K562 (cell line): ENCODE data around the gene KCNN3. TPM values are rescaled to one million over a fixed set of nuclear protein-coding genes. Genes with fewer than 3 reads are reported as not detected.

Experiments
- ATAC-seq: fragments of 200-7000 bp; cut with Tn5 transposase; 3 replicates; pipeline ENCODE4 v1.9.1; 2020; ENCODE audit warnings: moderate library complexity
- BruUV-seq: library from RNA; stranded (reverse); fragments of 400-500 nt; replicated peaks from 2 replicates; lab custom pipeline; 2021; lab: Mats Ljungman, UMichigan
- CTCF ChIA-PET: fragments of 300-600 bp; formaldehyde crosslinking; extraction: SDS; loops from one replicate; lab custom pipeline; 2021; ENCODE audit warnings: low intra/inter-chr PET ratio; lab: Yijun Ruan, JAX
- POLR2A ChIA-PET: fragments of 300-600, 350-650 bp; sonication (Branson Sonifier 250); formaldehyde crosslinking; extraction: SDS; loops from one replicate; lab custom pipeline; 2021; ENCODE audit warnings: antibody characterized with exemption, inconsistent platforms; lab: Yijun Ruan, JAX
- DNase-seq, 4 experiments: peaks; one replicate each; pipeline versions ENCODE4 v3.0.0 to v3.0.0-alpha.2; 2011 to 2018; ENCODE audit warnings: low spot score in 3 of 4, mixed read lengths in 3 of 4; ENCODE audit errors: extremely low read depth in 1 of 4
- FAIRE-seq: peaks from 2 replicates; lab custom pipeline; 2011; peaks lifted over from hg19 to GRCh38; lab: Jason Lieb, UNC
- H2AFZ ChIP-seq: 2 replicates; pipeline ENCODE4 v1.6.0; 2011; ENCODE audit warnings: low read depth, low read length, control low read depth, inconsistent platforms
- H3K27ac ChIP-seq: fragments of 200-600 bp; 3 replicates; pipeline ENCODE4 v1.8.0; 2011; ENCODE audit warnings: low read depth, mild to moderate bottlenecking, control low read depth, inconsistent platforms, low read length, moderate library complexity, mixed read lengths; ENCODE audit errors: extremely low read depth
- H3K27me3 ChIP-seq, 2 experiments: fragments of 300-600 bp in 1 of 2; 2 replicates in 1 of 2; 3 replicates in 1 of 2; pipeline versions ENCODE4 v1.6.0 to v1.8.0; 2011; ENCODE audit warnings: inconsistent platforms in 2 of 2, low read length in 2 of 2, mild to moderate bottlenecking in 1 of 2, mixed read lengths in 1 of 2, moderate library complexity in 1 of 2; ENCODE audit not compliant: control insufficient read depth in 2 of 2, insufficient read depth in 2 of 2
- H3K36me3 ChIP-seq: fragments of 300-600 bp; 3 replicates; pipeline ENCODE4 v1.8.0; 2011; ENCODE audit warnings: mild to moderate bottlenecking, low read length, inconsistent platforms; ENCODE audit not compliant: control insufficient read depth, insufficient read depth
- H3K4me1 ChIP-seq, 2 experiments: fragments of 200-600 bp in 1 of 2; replicated peaks in 1 of 2; 2 replicates in 1 of 2; 3 replicates in 1 of 2; pipeline versions ENCODE4 v1.5.1 to v1.8.0; 2011; ENCODE audit warnings: inconsistent platforms in 2 of 2, low read length in 2 of 2, mild to moderate bottlenecking in 1 of 2, mixed read lengths in 1 of 2, moderate library complexity in 1 of 2; ENCODE audit not compliant: control insufficient read depth in 2 of 2, insufficient read depth in 2 of 2
- H3K4me2 ChIP-seq: 2 replicates; pipeline ENCODE4 v1.6.1; 2011; ENCODE audit warnings: low read length, control low read depth, inconsistent platforms, mixed read lengths; ENCODE audit not compliant: insufficient read depth
- H3K4me3 ChIP-seq: fragments of 200-600 bp; sonication (generic), shearing (Covaris generic); 2 replicates; pipeline ENCODE4 v1.5.1; 2016; ENCODE audit warnings: control low read depth, inconsistent platforms
- H3K79me2 ChIP-seq: fragments of 200-600 bp; 3 replicates; pipeline ENCODE4 v1.8.0; 2011; ENCODE audit warnings: low read length, inconsistent platforms; ENCODE audit not compliant: control insufficient read depth, insufficient read depth
- H3K9ac ChIP-seq, 2 experiments: 2 replicates each; pipeline versions ENCODE4 v1.6.0 to v1.6.1; 2011; ENCODE audit warnings: low read depth in 2 of 2, low read length in 2 of 2, control low read depth in 1 of 2, inconsistent platforms in 1 of 2, mild to moderate bottlenecking in 1 of 2, mixed read lengths in 1 of 2; ENCODE audit not compliant: insufficient read depth in 1 of 2
- H3K9me1 ChIP-seq: one replicate; pipeline ENCODE4 v1.6.0; 2011; ENCODE audit warnings: inconsistent platforms, mild to moderate bottlenecking, low read length, moderate library complexity; ENCODE audit not compliant: control insufficient read depth, insufficient read depth
- H3K9me3 ChIP-seq: replicated peaks from 2 replicates; pipeline ENCODE4 v1.5.1; 2011; ENCODE audit warnings: low read depth, low read length, inconsistent platforms; ENCODE audit not compliant: control insufficient read depth, insufficient read depth
- H4K20me1 ChIP-seq: replicated peaks from 2 replicates; pipeline ENCODE4 v1.6.1; 2011; ENCODE audit warnings: low read length, inconsistent platforms, mixed read lengths; ENCODE audit not compliant: control insufficient read depth, insufficient read depth
- CCNT2 ChIP-seq: IDR thresholded peaks from 2 replicates; pipeline ENCODE4 v1.6.1; 2011; ENCODE audit warnings: borderline replicate concordance, low read depth, mild to moderate bottlenecking, moderate library complexity, mixed read lengths, low read length; ENCODE audit not compliant: insufficient read length; ENCODE audit errors: extremely low read depth
- ERF ChIP-seq: fragments of 450-650 bp; formaldehyde crosslinking; IDR thresholded peaks from 2 replicates; pipeline ENCODE4 v1.4.0; 2020; ENCODE audit warnings: mild to moderate bottlenecking, mixed read lengths
- FIP1L1 ChIP-seq: fragments of 200-400 bp; formaldehyde crosslinking; IDR thresholded peaks from 2 replicates; pipeline ENCODE4 v1.6.1; 2018; ENCODE audit warnings: mild to moderate bottlenecking, low read depth, low read length; ENCODE audit not compliant: poor library complexity, severe bottlenecking
- MCM3 ChIP-seq: fragments of 450-650 bp; IDR thresholded peaks from 2 replicates; pipeline ENCODE4 v1.6.1; 2016
- NR1H2 ChIP-seq: sonication (generic); formaldehyde crosslinking; IDR thresholded peaks from 2 replicates; pipeline ENCODE4 v1.4.0; 2020; ENCODE audit warnings: mild to moderate bottlenecking, missing genetic modification reagents
- RFX7 ChIP-seq: fragments of 250-450 bp; sonication (Bioruptor Pico); IDR thresholded peaks from 2 replicates; pipeline ENCODE4 v1.5.1; 2021; ENCODE audit warnings: mild to moderate bottlenecking
- SNIP1 ChIP-seq: fragments of 450-650 bp; IDR thresholded peaks from 2 replicates; pipeline ENCODE4 v1.7.1; 2017; ENCODE audit warnings: low read depth, mild to moderate bottlenecking
- TEAD4 ChIP-seq, 2 experiments: sonication (generic) in 1 of 2; formaldehyde crosslinking in 1 of 2; IDR thresholded peaks; 2 replicates each; pipeline versions ENCODE4 v1.6.1 to v1.8.0; 2012 to 2022; ENCODE audit warnings: borderline replicate concordance in 1 of 2, inconsistent platforms in 1 of 2, low read length in 1 of 2, mild to moderate bottlenecking in 1 of 2, missing genetic modification reagents in 1 of 2
- ZNF212 ChIP-seq: fragments of 450-650 bp; formaldehyde crosslinking; IDR thresholded peaks from 2 replicates; pipeline ENCODE4 v1.4.0; 2020; ENCODE audit warnings: mild to moderate bottlenecking
- ZNF354B ChIP-seq: fragments of 250-450 bp; sonication (Bioruptor Pico); IDR thresholded peaks from 2 replicates; pipeline ENCODE4 v1.4.0; 2020
- WGBS: fragments of 100-300 bp; shearing (Covaris generic); methylation state at CpG from one replicate; pipeline ENCODE4 v1.1.6; 2016; ENCODE audit warnings: low coverage, mixed read lengths; ENCODE audit not compliant: insufficient coverage; ENCODE audit errors: missing lambda C conversion rate; 5-methylcytosine and 5-hydroxymethylcytosine counted together
- in situ Hi-C: fragments of 300-500 bp; cut with MboI; formaldehyde crosslinking; loops from 4 replicates; pipeline ENCODE4 v1.15.0; 2018; ENCODE audit warnings: inconsistent platforms, mixed read lengths
- intact Hi-C: fragments of 100-400 bp; cut with micrococcal nuclease; formaldehyde crosslinking; loops from 2 replicates; pipeline ENCODE4 v1.14.2; 2022
- polyA plus RNA-seq, 8 experiments: library from polyadenylated mRNA; depleted of rRNA in 4 of 8; stranded (reverse) in 5 of 8; unstranded in 3 of 8; fragments of >200 nt; fragmentation: Nextera tagmentation in 2 of 8; fragmentation: Illumina TruSeq in 1 of 8; extraction: Ambion mirVana in 2 of 8; extraction: Trizol in 1 of 8; gene quantifications; 2 replicates each; pipeline versions ENCODE4 v1.2.1 to v1.2.3, GENCODE V29; 2011 to 2014; ENCODE audit warnings: inconsistent platforms in 1 of 8, missing spikeins in 1 of 8
- total RNA-seq, 7 experiments: library from RNA; depleted of rRNA in 6 of 7; stranded (reverse); fragments of >200 nt in 6 of 7; fragmentation: Illumina TruSeq in 2 of 7; extraction: Trizol in 2 of 7; gene quantifications; 2 replicates each; pipeline versions ENCODE4 v1.2.1 to v1.2.3, GENCODE V29; 2011 to 2021; ENCODE audit warnings: low replicate concordance in 1 of 7
- TF ChIP-seq, protein P1 (sequence below), 2 experiments: fragments of 450-650 bp; conservative IDR thresholded peaks; 2 replicates each; pipeline ENCODE4 v1.6.1; 2017; ENCODE audit warnings: mild to moderate bottlenecking in 2 of 2, moderate library complexity in 2 of 2
- TF ChIP-seq, protein P2 (sequence below): IDR thresholded peaks from 2 replicates; pipeline ENCODE4 v1.6.1; 2011; ENCODE audit not compliant: insufficient read length; ENCODE audit errors: extremely low read depth
- TF ChIP-seq, protein P3 (sequence below): fragments of 250-450 bp; sonication (Bioruptor Pico); IDR thresholded peaks from 2 replicates; pipeline ENCODE4 v1.8.0; 2022; ENCODE audit warnings: inconsistent platforms, mild to moderate bottlenecking, moderate library complexity, borderline replicate concordance
- TF ChIP-seq, protein P4 (sequence below): fragments of 250-450 bp; sonication (Bioruptor Pico); IDR thresholded peaks from 2 replicates; pipeline ENCODE4 v1.9.0; 2021; ENCODE audit warnings: mild to moderate bottlenecking, inconsistent platforms

Gene KCNN3
- total and polyA plus RNA-seq, 9 of the 15 experiments (the other 6 are each of a cell fraction or from before 2014, with no cell fraction given): 0.02 to 0.03 TPM; not detected in 7

DNA sequence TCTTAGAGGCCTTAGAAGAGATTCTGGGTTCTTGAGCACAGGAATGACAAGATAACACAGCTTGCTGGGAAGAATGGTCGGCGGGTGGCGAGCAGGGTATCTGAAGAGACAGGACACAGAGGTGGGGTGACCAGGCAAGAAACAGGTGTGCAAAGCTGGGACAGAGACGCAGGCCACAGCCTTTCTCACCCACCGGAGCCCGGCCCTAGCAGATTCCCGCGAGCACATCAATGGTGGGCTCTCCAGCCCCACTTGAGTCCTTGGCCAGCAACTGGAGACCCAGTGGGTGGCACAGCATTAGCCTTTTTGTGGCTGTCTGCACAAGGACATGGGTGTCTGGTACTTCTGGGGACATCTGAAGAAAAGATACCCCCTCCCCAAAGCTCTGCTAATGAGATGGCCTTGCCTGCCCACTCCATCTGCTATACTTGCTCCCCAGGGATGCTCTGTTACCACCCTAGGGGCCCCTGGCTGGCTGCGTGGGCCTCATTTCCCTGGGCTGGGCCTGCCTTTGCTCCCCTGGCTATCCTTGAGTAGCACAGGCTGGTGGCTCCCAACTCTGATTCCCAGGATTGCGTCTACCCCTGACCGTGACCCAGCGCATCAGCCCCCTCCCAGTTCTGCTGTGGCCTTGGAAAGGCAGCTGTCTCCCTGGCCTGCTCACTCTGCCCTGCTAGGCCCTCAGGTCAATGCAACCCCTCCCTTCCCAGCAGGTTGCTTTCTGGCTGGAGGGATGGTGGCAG lies 134.8 kb downstream of the KCNN3 start:
- TF ChIP-seq, protein P1, sequence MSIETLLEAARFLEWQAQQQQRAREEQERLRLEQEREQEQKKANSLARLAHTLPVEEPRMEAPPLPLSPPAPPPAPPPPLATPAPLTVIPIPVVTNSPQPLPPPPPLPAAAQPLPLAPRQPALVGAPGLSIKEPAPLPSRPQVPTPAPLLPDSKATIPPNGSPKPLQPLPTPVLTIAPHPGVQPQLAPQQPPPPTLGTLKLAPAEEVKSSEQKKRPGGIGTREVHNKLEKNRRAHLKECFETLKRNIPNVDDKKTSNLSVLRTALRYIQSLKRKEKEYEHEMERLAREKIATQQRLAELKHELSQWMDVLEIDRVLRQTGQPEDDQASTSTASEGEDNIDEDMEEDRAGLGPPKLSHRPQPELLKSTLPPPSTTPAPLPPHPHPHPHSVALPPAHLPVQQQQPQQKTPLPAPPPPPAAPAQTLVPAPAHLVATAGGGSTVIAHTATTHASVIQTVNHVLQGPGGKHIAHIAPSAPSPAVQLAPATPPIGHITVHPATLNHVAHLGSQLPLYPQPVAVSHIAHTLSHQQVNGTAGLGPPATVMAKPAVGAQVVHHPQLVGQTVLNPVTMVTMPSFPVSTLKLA (conservative IDR thresholded peaks at IDR 0.05): no peak
- TF ChIP-seq TEAD4 (IDR thresholded peaks at IDR 0.05; ENCODE audit: low read length) (no peak), TEAD4 (CRISPR knock-in tag; IDR thresholded peaks at IDR 0.05; ENCODE audit: borderline replicate concordance) (no peak), MCM3 (no peak), ERF (CRISPR knock-in tag) (no peak), CCNT2 (no peak), ZNF212 (no peak), SNIP1 (no peak), ZNF354B (CRISPR knock-in tag) (no peak), FIP1L1 (no peak), NR1H2 (CRISPR knock-in tag) (no peak), RFX7 (CRISPR knock-in tag) (no peak)
- TF ChIP-seq, protein P2, sequence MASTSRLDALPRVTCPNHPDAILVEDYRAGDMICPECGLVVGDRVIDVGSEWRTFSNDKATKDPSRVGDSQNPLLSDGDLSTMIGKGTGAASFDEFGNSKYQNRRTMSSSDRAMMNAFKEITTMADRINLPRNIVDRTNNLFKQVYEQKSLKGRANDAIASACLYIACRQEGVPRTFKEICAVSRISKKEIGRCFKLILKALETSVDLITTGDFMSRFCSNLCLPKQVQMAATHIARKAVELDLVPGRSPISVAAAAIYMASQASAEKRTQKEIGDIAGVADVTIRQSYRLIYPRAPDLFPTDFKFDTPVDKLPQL: no peak
- TF ChIP-seq, protein P3, sequence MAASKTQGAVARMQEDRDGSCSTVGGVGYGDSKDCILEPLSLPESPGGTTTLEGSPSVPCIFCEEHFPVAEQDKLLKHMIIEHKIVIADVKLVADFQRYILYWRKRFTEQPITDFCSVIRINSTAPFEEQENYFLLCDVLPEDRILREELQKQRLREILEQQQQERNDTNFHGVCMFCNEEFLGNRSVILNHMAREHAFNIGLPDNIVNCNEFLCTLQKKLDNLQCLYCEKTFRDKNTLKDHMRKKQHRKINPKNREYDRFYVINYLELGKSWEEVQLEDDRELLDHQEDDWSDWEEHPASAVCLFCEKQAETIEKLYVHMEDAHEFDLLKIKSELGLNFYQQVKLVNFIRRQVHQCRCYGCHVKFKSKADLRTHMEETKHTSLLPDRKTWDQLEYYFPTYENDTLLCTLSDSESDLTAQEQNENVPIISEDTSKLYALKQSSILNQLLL (CRISPR knock-in tag): no peak
- TF ChIP-seq, protein P4, sequence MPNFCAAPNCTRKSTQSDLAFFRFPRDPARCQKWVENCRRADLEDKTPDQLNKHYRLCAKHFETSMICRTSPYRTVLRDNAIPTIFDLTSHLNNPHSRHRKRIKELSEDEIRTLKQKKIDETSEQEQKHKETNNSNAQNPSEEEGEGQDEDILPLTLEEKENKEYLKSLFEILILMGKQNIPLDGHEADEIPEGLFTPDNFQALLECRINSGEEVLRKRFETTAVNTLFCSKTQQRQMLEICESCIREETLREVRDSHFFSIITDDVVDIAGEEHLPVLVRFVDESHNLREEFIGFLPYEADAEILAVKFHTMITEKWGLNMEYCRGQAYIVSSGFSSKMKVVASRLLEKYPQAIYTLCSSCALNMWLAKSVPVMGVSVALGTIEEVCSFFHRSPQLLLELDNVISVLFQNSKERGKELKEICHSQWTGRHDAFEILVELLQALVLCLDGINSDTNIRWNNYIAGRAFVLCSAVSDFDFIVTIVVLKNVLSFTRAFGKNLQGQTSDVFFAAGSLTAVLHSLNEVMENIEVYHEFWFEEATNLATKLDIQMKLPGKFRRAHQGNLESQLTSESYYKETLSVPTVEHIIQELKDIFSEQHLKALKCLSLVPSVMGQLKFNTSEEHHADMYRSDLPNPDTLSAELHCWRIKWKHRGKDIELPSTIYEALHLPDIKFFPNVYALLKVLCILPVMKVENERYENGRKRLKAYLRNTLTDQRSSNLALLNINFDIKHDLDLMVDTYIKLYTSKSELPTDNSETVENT (CRISPR knock-in tag): no peak
- no peak for ATAC-seq
- CTCF ChIA-PET: no interaction called here

More for the DNA sequence above, 134.8 kb downstream of the KCNN3 start:
- Histone ChIP-seq H3K27me3 (peaks cover 23 to 61% of the 10 kb centered on the region in 2 experiments), H4K20me1 (no peaks in the 10 kb centered on the region), H3K4me2 (no peak overlapping the region), H2AFZ (no peak overlapping the region), H3K27ac (no peak overlapping the region), H3K79me2 (no peaks in the 10 kb centered on the region), H3K4me3 (no peak overlapping the region), H3K4me1 (peaks cover 3 to 4% of the 10 kb centered on the region in 2 experiments; a peak in 4 of 5 replicates), H3K9ac (no peak overlapping the region), H3K9me1 (peaks cover 3% of the 10 kb centered on the region), H3K36me3 (no peaks in the 10 kb centered on the region), H3K9me3 (no peaks in the 10 kb centered on the region)
- in situ Hi-C loops: no loop called here
- no peak for DNase-seq
- BruUV-seq: no TSS peak
- no peak for FAIRE-seq
- 6% methylated on average over 12 of the region's 12 CpGs for WGBS
- intact Hi-C loops: no loop called here
- POLR2A ChIA-PET: interaction anchor here (0.6 to 1.0 kb wide), 3 partner anchors 9 to 344 kb away, joined by 3 to 6 read pairs (median 3); no protein-coding TSS in a partner anchor
